ENCODE data around the gene SMYD3.

The SMYD3 gene

DNA sequence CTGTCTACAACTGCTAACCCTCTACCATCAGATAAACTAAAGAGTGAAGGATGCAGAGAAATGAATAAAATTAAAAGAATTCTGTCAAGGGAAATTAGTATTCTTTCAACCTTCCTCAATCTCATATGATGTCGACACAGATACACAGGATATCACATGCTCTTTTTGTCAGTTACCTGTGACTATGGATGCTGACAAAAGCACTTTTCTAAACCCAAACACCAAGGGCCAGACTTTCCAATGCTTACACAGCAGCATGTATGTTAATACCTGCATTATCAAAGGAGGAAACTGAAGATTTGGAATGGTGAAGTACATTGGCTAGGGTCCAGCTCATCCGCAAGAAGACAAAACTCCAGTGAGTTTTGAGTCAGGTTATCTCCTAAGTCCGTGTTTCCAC lies 294.0 kb downstream of the SMYD3 start:
- Mint-ChIP-seq H3K4me1 (peaks cover 8% of the 10 kb centered on the region), H3K4me3 (no peak overlapping the region), H3K9me3 (no peaks in the 10 kb centered on the region), H3K36me3 (peaks cover 13% of the 10 kb centered on the region), H3K27ac (no peak overlapping the region), H3K27me3 (no peaks in the 10 kb centered on the region)
- ATAC-seq (ENCODE audit: low read depth) = no peak
- DNase-seq (ENCODE audit: low spot score in 2 of 2) = no peak

DNA sequence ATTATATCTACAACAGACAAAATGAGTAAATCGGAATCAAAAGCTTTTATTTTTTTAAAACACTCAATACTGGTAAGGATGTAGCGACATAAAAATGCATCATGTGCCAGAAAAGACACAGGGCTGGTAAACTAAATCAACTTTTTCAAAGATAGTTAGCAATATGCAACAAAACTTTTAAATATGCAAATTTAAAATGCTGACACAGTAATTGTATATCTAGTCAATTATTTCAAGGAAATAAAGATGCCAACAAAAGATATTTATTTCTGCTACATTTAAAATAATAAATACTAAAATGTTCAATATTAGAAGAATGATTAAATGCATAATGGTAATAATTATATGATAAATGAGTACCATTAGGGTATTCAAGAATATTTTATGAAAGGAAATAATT lies 295.1 kb downstream of the SMYD3 start:
- no peak overlapping the region for H3K27ac Mint-ChIP-seq
- DNase-seq (ENCODE audit: low spot score in 2 of 2) (no peak), ATAC-seq (ENCODE audit: low read depth) (no peak)
- peaks cover 17% of the 10 kb centered on the region for H3K36me3 Mint-ChIP-seq
- peaks cover 8% of the 10 kb centered on the region for H3K4me1 Mint-ChIP-seq
- H3K4me3 Mint-ChIP-seq = no peak overlapping the region
- no peaks in the 10 kb centered on the region for H3K9me3 Mint-ChIP-seq
- H3K27me3 Mint-ChIP-seq = no peaks in the 10 kb centered on the region

DNA sequence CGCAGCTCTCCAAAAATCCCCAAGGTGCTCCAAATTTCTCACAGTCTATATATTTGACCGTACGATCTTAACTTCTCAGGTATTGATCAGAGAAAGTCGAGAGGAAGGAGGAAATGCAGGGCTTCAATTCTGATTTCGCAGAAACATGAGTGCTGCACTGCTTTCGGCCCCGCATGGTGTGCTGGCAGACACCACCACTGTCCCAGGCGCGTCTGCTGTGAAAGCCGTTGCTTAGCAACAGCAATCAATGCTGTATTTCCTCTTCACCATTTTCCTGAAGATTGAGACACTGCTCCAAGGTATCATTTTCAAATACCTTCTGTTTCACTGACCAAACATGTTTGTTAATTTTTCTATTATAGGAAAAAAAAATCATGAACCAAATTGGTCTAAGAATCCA lies 296.3 kb downstream of the SMYD3 start:
- H3K27me3 Mint-ChIP-seq = no peaks in the 10 kb centered on the region
- peaks cover 17% of the 10 kb centered on the region for H3K36me3 Mint-ChIP-seq
- ATAC-seq (ENCODE audit: low read depth) (no peak), DNase-seq (ENCODE audit: low spot score in 2 of 2) (no peak)
- H3K4me3 Mint-ChIP-seq = no peak overlapping the region
- H3K9me3 Mint-ChIP-seq = no peaks in the 10 kb centered on the region
- peaks cover 8% of the 10 kb centered on the region for H3K4me1 Mint-ChIP-seq
- H3K27ac Mint-ChIP-seq = no peak overlapping the region

DNA sequence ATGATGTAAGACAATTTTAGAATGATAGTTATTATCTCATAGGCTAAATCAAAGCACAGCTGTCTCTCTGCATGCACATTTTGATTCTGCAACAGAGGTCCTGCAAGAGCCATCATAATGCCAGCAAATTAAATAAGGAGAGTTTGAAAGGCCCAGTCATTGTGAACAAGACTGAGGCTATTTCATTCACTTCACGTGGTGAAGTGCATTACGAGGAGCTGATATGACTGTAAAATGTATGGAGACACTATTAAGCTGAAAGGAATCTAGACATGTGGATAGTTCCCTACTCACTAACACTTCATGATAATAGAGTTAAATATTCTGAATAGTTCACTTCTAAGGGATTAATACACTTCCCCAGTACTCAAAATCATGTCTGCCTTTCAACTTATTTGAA lies 299.0 kb downstream of the SMYD3 start:
- DNase-seq (ENCODE audit: low spot score in 2 of 2) (no peak), ATAC-seq (ENCODE audit: low read depth) (no peak)
- Mint-ChIP-seq H3K27ac (no peak overlapping the region), H3K4me3 (no peak overlapping the region), H3K4me1 (no peaks in the 10 kb centered on the region), H3K36me3 (peaks cover 21% of the 10 kb centered on the region), H3K27me3 (no peaks in the 10 kb centered on the region), H3K9me3 (no peaks in the 10 kb centered on the region)

DNA sequence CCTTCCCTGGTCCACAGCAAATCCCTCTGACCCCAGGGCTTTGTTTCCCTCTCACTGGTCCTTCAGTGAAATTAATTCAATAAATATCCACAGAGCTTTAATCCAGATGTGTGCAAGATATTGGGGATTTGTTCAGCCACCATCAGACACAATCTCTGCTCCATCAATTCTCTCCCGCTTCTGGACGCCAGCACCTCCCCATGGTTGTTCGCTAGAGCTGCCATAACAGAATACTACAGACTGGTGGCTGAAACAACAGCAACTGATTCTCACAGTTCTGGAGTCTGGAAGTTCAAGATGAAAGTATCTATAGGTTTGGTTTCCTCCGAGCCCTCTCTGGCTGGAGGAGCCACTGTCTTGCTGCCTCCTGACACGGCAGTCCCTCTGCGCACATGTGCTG lies 303.9 kb downstream of the SMYD3 start:
- DNase-seq (ENCODE audit: low spot score in 2 of 2) (no peak), ATAC-seq (ENCODE audit: low read depth) (no peak)
- no peak overlapping the region for H3K4me3 Mint-ChIP-seq
- peaks cover 3% of the 10 kb centered on the region for H3K4me1 Mint-ChIP-seq
- H3K9me3 Mint-ChIP-seq = no peaks in the 10 kb centered on the region
- no peak overlapping the region for H3K27ac Mint-ChIP-seq
- peaks cover 17% of the 10 kb centered on the region for H3K36me3 Mint-ChIP-seq
- H3K27me3 Mint-ChIP-seq = no peaks in the 10 kb centered on the region

DNA sequence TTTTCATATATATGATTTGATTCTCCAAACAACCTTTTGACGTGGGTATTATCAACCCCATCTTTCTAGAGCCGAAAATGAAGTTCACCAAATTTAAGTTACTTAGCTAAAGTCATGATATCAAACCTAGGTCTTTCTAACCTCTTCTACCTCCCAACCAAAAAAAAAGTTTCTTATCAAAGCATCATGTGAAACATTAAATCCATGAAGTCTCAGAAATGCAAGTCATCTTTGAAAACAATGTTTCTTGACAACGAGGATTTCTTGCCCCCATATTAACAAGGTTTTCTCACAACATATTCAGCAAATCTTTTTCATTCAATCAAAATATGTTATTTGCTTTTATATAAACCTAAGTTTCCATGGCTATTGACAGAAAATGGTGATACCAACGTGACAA lies 306.3 kb downstream of the SMYD3 start:
- no peaks in the 10 kb centered on the region for H3K9me3 Mint-ChIP-seq
- no peaks in the 10 kb centered on the region for H3K27me3 Mint-ChIP-seq
- peaks cover 3% of the 10 kb centered on the region for H3K4me1 Mint-ChIP-seq
- ATAC-seq (ENCODE audit: low read depth) = no peak
- H3K36me3 Mint-ChIP-seq = peaks cover 14% of the 10 kb centered on the region
- no peak overlapping the region for H3K27ac Mint-ChIP-seq
- H3K4me3 Mint-ChIP-seq = no peak overlapping the region
- no peak for DNase-seq (ENCODE audit: low spot score in 2 of 2)

DNA sequence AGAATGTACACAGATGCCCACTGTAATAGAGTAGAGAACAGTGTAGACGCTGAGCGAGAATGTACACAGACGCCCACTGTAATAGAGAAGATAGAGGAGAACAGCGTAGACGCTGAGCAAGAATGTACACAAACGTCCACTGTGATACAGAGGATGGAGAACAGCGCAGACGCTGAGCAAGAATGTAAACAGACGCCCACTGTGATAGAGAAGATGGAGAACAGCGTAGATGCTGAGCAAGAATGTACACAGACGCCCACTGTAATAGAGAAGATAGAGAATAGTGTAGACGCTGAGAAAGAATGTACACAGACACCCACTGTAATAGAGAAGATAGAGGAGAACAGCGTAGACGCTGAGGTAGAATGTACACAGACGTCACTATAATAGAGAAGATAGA lies 306.9 kb downstream of the SMYD3 start:
- Mint-ChIP-seq H3K4me1 (peaks cover 3% of the 10 kb centered on the region), H3K9me3 (no peaks in the 10 kb centered on the region), H3K27ac (no peak overlapping the region), H3K36me3 (peaks cover 14% of the 10 kb centered on the region), H3K4me3 (no peak overlapping the region), H3K27me3 (no peaks in the 10 kb centered on the region)
- ATAC-seq (ENCODE audit: low read depth) (no peak), DNase-seq (ENCODE audit: low spot score in 2 of 2) (no peak)

DNA sequence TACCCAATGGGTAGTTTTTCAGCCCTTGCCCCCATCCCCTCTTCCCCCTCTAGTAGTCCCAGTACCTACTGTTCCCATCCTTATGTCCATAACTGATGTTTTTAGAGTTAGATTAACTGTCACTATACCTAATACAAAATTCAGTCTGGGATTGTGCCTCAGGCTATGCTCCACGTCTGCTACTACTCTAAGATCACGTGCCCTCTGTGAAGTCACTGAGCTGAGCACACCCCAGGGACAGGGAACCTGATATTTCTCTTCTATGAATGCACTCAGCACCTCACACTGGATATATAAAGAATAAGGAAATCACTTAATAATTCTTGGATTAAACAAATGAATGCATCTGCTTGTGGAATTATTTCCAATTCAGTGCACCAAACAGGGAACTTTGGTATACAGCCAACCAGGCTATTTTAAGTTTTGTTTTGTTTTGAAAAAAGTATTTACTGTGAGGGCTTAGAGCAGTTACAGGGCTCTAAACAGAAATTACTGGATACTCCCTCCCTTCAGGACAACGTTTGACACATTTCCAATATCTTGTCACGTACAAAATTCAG lies 307.9 kb downstream of the SMYD3 start:
- DNase-seq (ENCODE audit: low spot score in 2 of 2) (no peak), ATAC-seq (ENCODE audit: low read depth) (no peak)
- Mint-ChIP-seq H3K36me3 (peaks cover 9% of the 10 kb centered on the region), H3K27ac (no peak overlapping the region), H3K9me3 (no peaks in the 10 kb centered on the region), H3K4me3 (no peak overlapping the region), H3K4me1 (peaks cover 3% of the 10 kb centered on the region), H3K27me3 (no peaks in the 10 kb centered on the region)

DNA sequence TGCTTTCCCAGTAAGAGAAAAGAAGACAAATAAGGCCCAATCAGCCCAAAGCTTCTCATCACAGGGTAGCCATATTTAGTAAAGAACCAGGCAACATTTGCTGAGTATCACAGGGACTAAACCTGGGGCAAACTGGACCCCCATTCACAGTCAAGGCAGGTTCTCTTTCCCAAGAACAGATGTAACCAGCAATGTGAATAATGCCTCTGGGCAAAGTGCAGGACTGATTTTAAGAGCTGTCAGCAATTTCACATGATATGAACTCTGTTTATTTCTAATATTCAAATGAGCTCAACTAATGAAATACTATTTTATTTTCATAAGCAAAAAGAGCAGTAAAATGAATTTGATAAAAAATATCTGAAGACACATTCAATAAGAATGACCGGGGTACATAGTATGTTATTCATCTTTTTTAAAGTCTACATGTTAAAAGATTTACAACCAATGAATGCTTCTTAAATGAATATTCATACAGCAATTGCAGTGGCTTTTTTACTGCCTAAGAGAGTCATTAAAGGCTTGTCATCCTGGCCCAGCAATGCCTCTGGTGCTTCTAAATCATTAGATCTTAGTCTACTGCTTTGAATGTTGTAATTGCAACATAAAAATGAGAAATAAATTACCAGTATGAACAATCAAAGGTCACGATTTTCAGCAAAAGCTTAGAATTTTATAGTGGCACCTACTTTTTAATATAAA lies 308.8 kb downstream of the SMYD3 start:
- Mint-ChIP-seq H3K27ac (no peak overlapping the region), H3K4me3 (no peak overlapping the region)
- no peak for ATAC-seq (ENCODE audit: low read depth)

DNA sequence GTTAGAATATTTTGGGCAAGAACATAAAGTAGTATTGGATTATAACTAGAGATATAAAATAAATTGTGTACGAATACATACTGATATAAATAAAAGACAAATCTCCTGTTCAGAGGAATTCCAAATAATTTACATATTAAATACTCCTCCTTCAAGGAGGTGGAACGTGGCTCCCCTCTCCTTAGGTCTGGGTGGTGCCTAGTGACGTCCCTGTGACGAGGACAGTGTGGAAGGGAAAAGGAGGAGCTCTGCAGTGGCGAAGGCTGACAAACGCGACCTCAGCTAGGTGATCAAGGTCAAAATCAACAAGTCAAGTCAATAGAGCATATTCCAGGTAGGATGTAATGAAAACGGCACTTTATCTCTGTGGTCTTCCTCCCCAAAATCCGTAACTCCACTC lies 310.0 kb downstream of the SMYD3 start:
- no peak overlapping the region for H3K27ac Mint-ChIP-seq
- no peak for DNase-seq (ENCODE audit: low spot score in 2 of 2)
- no peaks in the 10 kb centered on the region for H3K27me3 Mint-ChIP-seq
- no peaks in the 10 kb centered on the region for H3K9me3 Mint-ChIP-seq
- H3K4me3 Mint-ChIP-seq = no peak overlapping the region
- H3K36me3 Mint-ChIP-seq = peaks cover 8% of the 10 kb centered on the region
- no peak for ATAC-seq (ENCODE audit: low read depth)
- peaks cover 3% of the 10 kb centered on the region for H3K4me1 Mint-ChIP-seq

More for the DNA sequence above, 308.8 kb downstream of the SMYD3 start:
- H3K4me1 Mint-ChIP-seq = peaks cover 3% of the 10 kb centered on the region
- H3K27me3 Mint-ChIP-seq = no peaks in the 10 kb centered on the region
- peaks cover 10% of the 10 kb centered on the region for H3K36me3 Mint-ChIP-seq
- no peaks in the 10 kb centered on the region for H3K9me3 Mint-ChIP-seq
- no peak for DNase-seq (ENCODE audit: low spot score in 2 of 2)

DNA sequence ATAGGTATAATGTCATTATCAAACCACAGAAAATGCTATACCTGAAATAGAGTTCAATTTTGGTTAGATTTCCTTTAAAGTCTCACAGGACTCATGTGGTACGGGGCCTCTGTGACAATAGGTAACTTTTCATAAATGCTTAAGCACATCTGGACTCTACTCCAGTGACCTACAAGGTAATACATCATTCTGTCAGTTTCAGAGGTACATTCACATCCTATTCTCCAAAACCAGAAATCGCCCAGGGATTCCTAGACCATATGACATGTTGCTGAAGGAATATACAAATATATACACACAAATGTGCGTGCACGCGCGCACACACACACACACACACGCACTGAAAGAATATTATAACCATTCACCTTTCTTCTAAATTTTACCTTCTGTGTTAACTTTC lies 311.8 kb downstream of the SMYD3 start:
- H3K27ac Mint-ChIP-seq = no peak overlapping the region
- H3K4me1 Mint-ChIP-seq = peaks cover 3% of the 10 kb centered on the region
- no peak overlapping the region for H3K4me3 Mint-ChIP-seq
- ATAC-seq (ENCODE audit: low read depth) = no peak
- no peak for DNase-seq (ENCODE audit: low spot score in 2 of 2)
- H3K27me3 Mint-ChIP-seq = no peaks in the 10 kb centered on the region
- H3K9me3 Mint-ChIP-seq = no peaks in the 10 kb centered on the region
- peaks cover 21% of the 10 kb centered on the region for H3K36me3 Mint-ChIP-seq

DNA sequence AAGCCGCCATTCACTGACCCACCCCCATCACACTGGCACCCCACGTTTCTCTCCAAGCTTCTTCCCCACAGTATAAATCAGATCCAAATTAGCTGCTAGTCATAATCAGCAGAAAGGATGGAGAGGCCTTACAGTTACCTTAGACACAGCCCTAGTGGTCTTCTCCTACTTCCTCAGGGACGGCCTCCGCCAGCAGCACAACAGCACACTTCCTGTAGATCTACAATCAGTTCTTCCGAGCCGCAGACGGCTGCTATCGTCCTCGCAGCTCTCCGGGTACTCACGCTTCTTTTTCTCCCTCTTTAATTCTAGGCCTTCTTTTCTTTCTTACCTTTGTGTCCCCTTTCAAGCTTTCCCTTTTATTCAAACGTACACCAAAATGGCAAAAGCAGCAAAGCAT lies 313.5 kb downstream of the SMYD3 start:
- peaks cover 23% of the 10 kb centered on the region for H3K36me3 Mint-ChIP-seq
- H3K27ac Mint-ChIP-seq = no peak overlapping the region

DNA sequence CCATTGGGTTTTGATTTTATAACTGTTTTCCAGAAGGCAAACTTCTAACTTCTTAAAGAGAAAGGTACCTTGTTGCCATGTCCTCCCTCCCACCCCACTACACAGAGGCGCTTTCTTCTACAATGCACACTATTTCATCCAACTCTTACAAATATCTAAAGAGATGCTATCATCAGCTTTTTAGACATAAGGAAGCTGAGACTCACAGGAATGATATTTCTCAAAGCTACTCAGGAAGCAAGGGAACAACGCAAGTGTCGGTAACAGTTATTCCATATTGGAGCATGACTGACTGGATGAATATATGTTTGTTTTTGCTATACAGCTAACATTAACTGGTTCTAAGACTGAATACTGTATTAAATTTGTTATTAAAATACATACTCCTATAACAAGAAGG lies 318.0 kb downstream of the SMYD3 start:
- H3K4me3 Mint-ChIP-seq = no peak overlapping the region
- DNase-seq (ENCODE audit: low spot score in 2 of 2) = no peak
- peaks cover 33% of the 10 kb centered on the region for H3K36me3 Mint-ChIP-seq
- H3K27ac Mint-ChIP-seq = no peak overlapping the region
- no peaks in the 10 kb centered on the region for H3K4me1 Mint-ChIP-seq
- ATAC-seq (ENCODE audit: low read depth) = no peak
- no peaks in the 10 kb centered on the region for H3K9me3 Mint-ChIP-seq
- H3K27me3 Mint-ChIP-seq = no peaks in the 10 kb centered on the region

More for the DNA sequence above, 313.5 kb downstream of the SMYD3 start:
- ATAC-seq (ENCODE audit: low read depth) (no peak), DNase-seq (ENCODE audit: low spot score in 2 of 2) (no peak)
- Mint-ChIP-seq H3K4me1 (no peaks in the 10 kb centered on the region), H3K27me3 (no peaks in the 10 kb centered on the region), H3K9me3 (no peaks in the 10 kb centered on the region), H3K4me3 (no peak overlapping the region)

DNA sequence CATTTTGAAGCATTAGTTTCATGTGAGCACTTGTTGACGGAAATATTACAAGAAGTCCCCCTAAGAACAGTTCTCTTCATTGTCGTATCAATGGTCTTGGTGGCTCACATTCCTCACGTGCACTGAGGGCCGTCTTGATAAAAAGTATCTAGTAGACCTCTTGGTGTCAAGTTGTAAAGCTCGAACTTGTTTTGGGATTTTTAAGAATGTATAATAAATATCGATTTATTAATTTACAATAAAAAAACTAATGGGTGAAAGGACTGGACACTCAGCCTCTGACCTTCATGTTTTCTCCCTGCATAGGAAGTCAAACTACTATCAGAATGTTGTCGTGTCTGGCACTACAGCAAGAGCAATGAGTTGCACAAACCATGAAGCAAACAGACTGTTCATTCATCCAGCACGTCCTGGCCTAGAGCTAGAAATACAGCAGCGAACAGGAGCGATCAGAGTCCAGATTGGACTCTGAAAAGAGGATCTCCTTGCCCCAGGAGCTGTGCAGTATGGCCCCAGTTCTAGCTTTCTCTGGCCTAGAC lies 319.2 kb downstream of the SMYD3 start:
- Mint-ChIP-seq H3K36me3 (peaks cover 25% of the 10 kb centered on the region), H3K4me3 (no peak overlapping the region), H3K27me3 (no peaks in the 10 kb centered on the region), H3K4me1 (no peaks in the 10 kb centered on the region), H3K9me3 (no peaks in the 10 kb centered on the region), H3K27ac (no peak overlapping the region)
- DNase-seq (ENCODE audit: low spot score in 2 of 2) (no peak), ATAC-seq (ENCODE audit: low read depth) (no peak)

DNA sequence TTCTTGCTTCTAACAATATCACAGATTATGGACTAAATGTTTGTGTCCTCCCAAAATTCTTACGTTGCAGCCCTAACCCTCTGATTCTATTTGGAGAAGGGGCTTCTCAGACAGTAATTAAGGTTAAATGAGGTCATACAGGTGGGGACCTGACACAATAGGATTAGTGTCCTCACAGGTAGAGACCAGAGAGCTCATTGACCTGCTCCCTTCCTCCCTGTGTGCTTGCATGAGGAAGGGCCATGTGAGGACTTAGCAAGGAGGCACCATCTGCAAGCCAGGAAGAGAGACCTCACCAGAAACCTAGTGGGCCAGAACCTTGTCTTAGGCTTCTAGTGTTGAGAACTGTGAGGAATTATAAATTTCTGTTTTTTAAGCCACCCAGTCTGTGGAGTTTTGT lies 322.6 kb downstream of the SMYD3 start:
- ATAC-seq (ENCODE audit: low read depth) (no peak), DNase-seq (ENCODE audit: low spot score in 2 of 2) (no peak)
- Mint-ChIP-seq H3K4me1 (peaks cover 3% of the 10 kb centered on the region), H3K4me3 (no peak overlapping the region), H3K27ac (no peak overlapping the region), H3K36me3 (peaks cover 14% of the 10 kb centered on the region), H3K9me3 (no peaks in the 10 kb centered on the region), H3K27me3 (no peaks in the 10 kb centered on the region)
